HepG2 (cell line): ENCODE results near the gene RPH3AL. TPM values are rescaled to one million over a fixed set of nuclear protein-coding genes. Genes with fewer than 3 reads are reported as not detected.

Experiments used
- ATAC-seq: fragments of 200-7000 bp; cut with Tn5 transposase; 3 replicates; pipeline ENCODE4 v1.9.1; 2020; ENCODE audit warnings: mild to moderate bottlenecking, moderate library complexity
- BruUV-seq: library from RNA; stranded (reverse); fragments of 400-500 nt; replicated peaks from 2 replicates; lab custom pipeline; 2021; lab: Mats Ljungman, UMichigan
- CTCF ChIA-PET: fragments of 300-600 bp; formaldehyde crosslinking; extraction: SDS; loops from one replicate; lab custom pipeline; 2021; ENCODE audit warnings: low total read pairs, inconsistent platforms, low intra/inter-chr PET ratio; lab: Yijun Ruan, JAX
- POLR2A ChIA-PET: fragments of 350-600 bp; sonication (Branson Sonifier 250); formaldehyde crosslinking; loops from one replicate; lab custom pipeline; 2020; ENCODE audit warnings: antibody characterized with exemption, inconsistent platforms; lab: Yijun Ruan, JAX
- DNase-seq: peaks from one replicate; pipeline ENCODE4 v3.0.0-alpha.2; 2015; ENCODE audit warnings: low spot score
- FAIRE-seq: peaks from 3 replicates; lab custom pipeline; 2011; peaks lifted over from hg19 to GRCh38; lab: Jason Lieb, UNC
- H2AFZ ChIP-seq: one replicate; pipeline ENCODE4 v1.6.1; 2011; ENCODE audit warnings: low read length, inconsistent platforms
- H3K27ac ChIP-seq: fragments of 300-600 bp; 3 replicates; pipeline ENCODE4 v1.8.0; 2011; ENCODE audit warnings: mixed run types, mild to moderate bottlenecking, mixed read lengths, low read length, inconsistent platforms; ENCODE audit not compliant: insufficient read depth; ENCODE audit errors: extremely low read length
- H3K27me3 ChIP-seq, 2 experiments: fragments of 200-600 bp in 1 of 2; 2 replicates in 1 of 2; 3 replicates in 1 of 2; pipeline versions ENCODE4 v1.6.0 to v1.8.0; 2011; ENCODE audit warnings: low read length in 2 of 2, mild to moderate bottlenecking in 2 of 2, moderate library complexity in 2 of 2, inconsistent platforms in 1 of 2; ENCODE audit not compliant: insufficient read depth in 2 of 2, control insufficient read depth in 1 of 2
- H3K36me3 ChIP-seq, 2 experiments: fragments of 200-600 bp in 1 of 2; replicated peaks in 1 of 2; 2 replicates in 1 of 2; 3 replicates in 1 of 2; pipeline versions ENCODE4 v1.5.1 to v1.8.0; 2011; ENCODE audit warnings: low read length in 2 of 2, inconsistent platforms in 1 of 2; ENCODE audit not compliant: insufficient read depth in 2 of 2, control insufficient read depth in 1 of 2
- H3K4me1 ChIP-seq: 2 replicates; pipeline ENCODE4 v1.5.1; 2012; ENCODE audit warnings: low read length, inconsistent platforms; ENCODE audit not compliant: insufficient read depth
- H3K4me2 ChIP-seq: 2 replicates; pipeline ENCODE4 v1.6.0; 2011; ENCODE audit warnings: low read depth, low read length, inconsistent platforms
- H3K4me3 ChIP-seq, 3 experiments: fragments of 200-600 bp in 1 of 3; sonication (generic), shearing (Covaris generic) in 1 of 3; replicated peaks in 1 of 3; 2 replicates each; pipeline ENCODE4 v1.5.1; 2011 to 2016; ENCODE audit warnings: low read length in 3 of 3, inconsistent platforms in 2 of 3, low read depth in 2 of 3, mild to moderate bottlenecking in 2 of 3, control low read depth in 1 of 3, mixed read lengths in 1 of 3; ENCODE audit not compliant: insufficient read depth in 1 of 3
- H3K79me2 ChIP-seq: one replicate; pipeline ENCODE4 v1.6.1; 2011; ENCODE audit warnings: low read length, inconsistent platforms; ENCODE audit not compliant: insufficient read depth
- H3K9ac ChIP-seq: 2 replicates; pipeline ENCODE4 v1.6.0; 2011; ENCODE audit warnings: mild to moderate bottlenecking, low read depth, low read length, inconsistent platforms; ENCODE audit not compliant: insufficient read depth
- H3K9me3 ChIP-seq: 2 replicates; pipeline ENCODE4 v1.5.1; 2012; ENCODE audit warnings: mild to moderate bottlenecking, low read length
- H4K20me1 ChIP-seq: 2 replicates; pipeline ENCODE4 v1.6.0; 2011; ENCODE audit warnings: inconsistent platforms, mild to moderate bottlenecking, low read length, moderate library complexity; ENCODE audit not compliant: insufficient read depth
- ARNT2 ChIP-seq: sonication (generic); formaldehyde crosslinking; IDR thresholded peaks from 2 replicates; pipeline ENCODE4 v1.8.0; 2022; ENCODE audit warnings: mild to moderate bottlenecking, low read depth, missing genetic modification reagents, moderate library complexity
- CREBL2 ChIP-seq: sonication (generic); formaldehyde crosslinking; IDR thresholded peaks from 2 replicates; pipeline ENCODE4 v1.8.1; 2023; ENCODE audit warnings: missing genetic modification reagents, mild to moderate bottlenecking, borderline replicate concordance
- DNMT1 ChIP-seq: sonication (generic); formaldehyde crosslinking; IDR thresholded peaks from 2 replicates; pipeline ENCODE4 v1.5.1; 2020; ENCODE audit warnings: mild to moderate bottlenecking, missing genetic modification reagents
- MBD4 ChIP-seq: IDR thresholded peaks from 2 replicates; pipeline ENCODE4 v1.6.1; 2012; ENCODE audit warnings: low read length, inconsistent platforms, borderline replicate concordance
- THAP7 ChIP-seq: sonication (generic); formaldehyde crosslinking; IDR thresholded peaks from 2 replicates; pipeline ENCODE4 v1.8.1; 2023; ENCODE audit warnings: mild to moderate bottlenecking, missing genetic modification reagents
- ZC3H4 ChIP-seq: sonication (generic); formaldehyde crosslinking; IDR thresholded peaks from 2 replicates; pipeline ENCODE4 v1.4.0; 2020; ENCODE audit warnings: missing genetic modification reagents, borderline replicate concordance
- ZNF234 ChIP-seq: sonication (generic); formaldehyde crosslinking; conservative IDR thresholded peaks from 2 replicates; pipeline ENCODE4 v1.5.1; 2020; ENCODE audit warnings: mild to moderate bottlenecking, missing genetic modification reagents
- ZNF318 ChIP-seq: sonication (generic); formaldehyde crosslinking; IDR thresholded peaks from 2 replicates; pipeline ENCODE4 v1.4.0; 2020; ENCODE audit warnings: mild to moderate bottlenecking, missing genetic modification reagents
- ZNF329 ChIP-seq: sonication (generic); formaldehyde crosslinking; IDR thresholded peaks from 2 replicates; pipeline ENCODE4 v1.9.0; 2021; ENCODE audit warnings: low read depth, mild to moderate bottlenecking, missing genetic modification reagents
- ZNF382 ChIP-seq: sonication (generic); formaldehyde crosslinking; IDR thresholded peaks from 2 replicates; pipeline ENCODE4 v1.5.0; 2020; ENCODE audit warnings: missing genetic modification reagents, mild to moderate bottlenecking, borderline replicate concordance
- ZNF564 ChIP-seq: sonication (generic); formaldehyde crosslinking; IDR thresholded peaks from 2 replicates; pipeline ENCODE4 v1.8.1; 2023; ENCODE audit warnings: mild to moderate bottlenecking, missing genetic modification reagents
- ZNF598 ChIP-seq: sonication (generic); formaldehyde crosslinking; IDR thresholded peaks from 2 replicates; pipeline ENCODE4 v1.5.1; 2020; ENCODE audit warnings: mild to moderate bottlenecking, missing genetic modification reagents, borderline replicate concordance
- ZNF780A ChIP-seq: sonication (generic); formaldehyde crosslinking; IDR thresholded peaks from 2 replicates; pipeline ENCODE4 v1.8.0; 2022; ENCODE audit warnings: mild to moderate bottlenecking, missing genetic modification reagents, moderate library complexity
- WGBS: methylation state at CpG from one replicate; pipeline ENCODE4 v1.1.6; 2017; ENCODE audit warnings: low lambda C conversion rate; 5-methylcytosine and 5-hydroxymethylcytosine counted together
- in situ Hi-C: cut with HindIII; loops from 2 replicates; pipeline ENCODE4 v1.10.0; 2017; ENCODE audit warnings: low pct_unique_long_range_greater_than_20kb; ENCODE audit not compliant: extremely low pct_ligation_motif_present
- intact Hi-C: fragments of 100-400 bp; cut with micrococcal nuclease; formaldehyde crosslinking; loops from one replicate; pipeline ENCODE4 v1.10.0; 2022; ENCODE audit not compliant: unreplicated experiment
- polyA plus RNA-seq, 8 experiments: library from polyadenylated mRNA; depleted of rRNA in 3 of 8; stranded (reverse) in 7 of 8; unstranded in 1 of 8; fragments of >200 nt; fragmentation: Illumina TruSeq in 4 of 8; extraction: Trizol in 4 of 8; gene quantifications; 2 replicates each; pipeline versions ENCODE4 v1.2.1 to v1.2.3, GENCODE V29; 2011 to 2016; ENCODE audit warnings: low read depth in 4 of 8, missing spikeins in 1 of 8, mixed read lengths in 1 of 8; ENCODE audit not compliant: insufficient read depth in 1 of 8
- total RNA-seq, 5 experiments: library from RNA; depleted of rRNA; stranded (reverse); fragments of >200 nt; fragmentation: Illumina TruSeq; extraction: Trizol; gene quantifications; 2 replicates each; pipeline ENCODE4 v1.2.3, GENCODE V29; 2016; ENCODE audit warnings: low read depth in 1 of 5

RPH3AL gene
- total and polyA plus RNA-seq, 2 of the 13 experiments (the other 11 are each of a cell fraction or from before 2014, with no cell fraction given): 7.8 to 16.4 TPM

GRCh38 chr17:351875-352420 is 659 bp downstream of the RPH3AL start:
- WGBS: 16% methylated on average over 19 of the region's 19 CpGs
- H3K4me3 ChIP-seq: peak overlapping the region; percentile 67 to 76 (median 69)
- peak overlapping the region; percentile 89 for H3K4me2 ChIP-seq
- H3K36me3 ChIP-seq: no peaks in the 10 kb centered on the region; a peak in 2 of 5 replicates
- ATAC-seq (peak; percentile 50), FAIRE-seq (peak; percentile 40), DNase-seq (no peak)
- no peaks in the 10 kb centered on the region for H3K27me3 ChIP-seq
- peak overlapping the region; percentile 88 for H3K9ac ChIP-seq
- H3K4me1 ChIP-seq: peaks cover 74% of the 10 kb centered on the region
- BruUV-seq: TSS peak; percentile 73
- no peaks in the 10 kb centered on the region for H4K20me1 ChIP-seq
- H2AFZ ChIP-seq: no peak overlapping the region
- ChIA-PET CTCF (interaction anchor here (1.0 to 1.1 kb wide), 2 partner anchors 13 to 43 kb away, joined by 3 to 4 read pairs; no protein-coding TSS in a partner anchor), POLR2A (interaction anchor here (1.0 to 4.2 kb wide), 8 partner anchors 12 to 629 kb away, joined by 3 to 59 read pairs (median 4); no protein-coding TSS in a partner anchor)
- H3K27ac ChIP-seq: peak overlapping the region; percentile 98
- in situ Hi-C loops (no loop called here), intact Hi-C loops (loop anchor here (1.0 kb wide), 1 partner anchor 13 kb away; no protein-coding TSS in a partner anchor)
- H3K9me3 ChIP-seq: no peaks in the 10 kb centered on the region
- peaks cover 51% of the 10 kb centered on the region for H3K79me2 ChIP-seq
- TF ChIP-seq CREBL2 (no peak), ZNF382 (CRISPR knock-in tag) (no peak), ARNT2 (CRISPR knock-in tag) (peak; percentile 67; the same call in 1 of the 2 replicates), ZNF780A (0 out of 2 replicates have a peak, but pooled peaks have one; percentile 41), ZNF564 (0 out of 2 replicates have a peak, but pooled peaks have one; percentile 10), ZC3H4 (peak; percentile 84; the same call in 1 of the 2 replicates), ZNF234 (CRISPR knock-in tag) (0 out of 2 replicates have a peak, but pooled peaks have one; percentile 47), DNMT1 (0 out of 2 replicates have a peak, but pooled peaks have one; percentile 56), THAP7 (0 out of 2 replicates have a peak, but pooled peaks have one; percentile 33), MBD4 (no peak), ZNF329 (CRISPR knock-in tag) (no peak), ZNF318 (CRISPR knock-in tag) (0 out of 2 replicates have a peak, but pooled peaks have one; percentile 62), ZNF598 (CRISPR knock-in tag) (0 out of 2 replicates have a peak, but pooled peaks have one; percentile 31)
